ENCODE measurements around the gene GNAQ. TPM values are rescaled to one million over a fixed set of nuclear protein-coding genes. Genes with fewer than 3 reads are reported as not detected.

GNAQ gene
- total RNA-seq, 1 experiment from 2014 or later: 34.1 TPM

DNA sequence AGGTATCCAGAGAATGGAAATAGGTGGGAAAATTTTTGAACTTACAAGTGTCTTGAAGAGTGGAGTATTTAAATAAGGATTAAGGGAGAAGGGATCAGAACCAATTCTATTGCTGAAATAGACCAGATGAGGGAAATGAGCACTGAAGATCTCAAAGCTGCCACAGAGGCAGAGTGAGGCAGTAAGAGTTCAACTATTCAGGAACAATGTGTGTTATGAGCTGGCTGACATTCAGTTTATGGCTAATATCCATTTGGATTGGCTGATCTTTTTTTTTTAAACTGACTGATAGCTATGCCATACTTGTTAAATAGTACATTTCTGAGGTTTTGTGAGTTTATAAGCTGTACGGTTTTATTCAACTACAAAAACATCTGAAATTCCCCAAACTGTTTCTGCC is 288.2 kb downstream of the GNAQ start:
- Mint-ChIP-seq H3K27me3 (ENCODE audit: unreplicated experiment) (no peaks in the 10 kb centered on the region), H3K36me3 (ENCODE audit: insufficient read depth, unreplicated experiment) (no peaks in the 10 kb centered on the region), H3K4me1 (ENCODE audit: low read depth, unreplicated experiment) (no peaks in the 10 kb centered on the region), H3K27ac (ENCODE audit: unreplicated experiment) (no peak overlapping the region), H3K4me3 (ENCODE audit: low read depth, unreplicated experiment) (no peak overlapping the region), H3K9me3 (ENCODE audit: low read depth, unreplicated experiment) (no peaks in the 10 kb centered on the region)
- DNase-seq: no peak
- TF ChIP-seq, protein P1, sequence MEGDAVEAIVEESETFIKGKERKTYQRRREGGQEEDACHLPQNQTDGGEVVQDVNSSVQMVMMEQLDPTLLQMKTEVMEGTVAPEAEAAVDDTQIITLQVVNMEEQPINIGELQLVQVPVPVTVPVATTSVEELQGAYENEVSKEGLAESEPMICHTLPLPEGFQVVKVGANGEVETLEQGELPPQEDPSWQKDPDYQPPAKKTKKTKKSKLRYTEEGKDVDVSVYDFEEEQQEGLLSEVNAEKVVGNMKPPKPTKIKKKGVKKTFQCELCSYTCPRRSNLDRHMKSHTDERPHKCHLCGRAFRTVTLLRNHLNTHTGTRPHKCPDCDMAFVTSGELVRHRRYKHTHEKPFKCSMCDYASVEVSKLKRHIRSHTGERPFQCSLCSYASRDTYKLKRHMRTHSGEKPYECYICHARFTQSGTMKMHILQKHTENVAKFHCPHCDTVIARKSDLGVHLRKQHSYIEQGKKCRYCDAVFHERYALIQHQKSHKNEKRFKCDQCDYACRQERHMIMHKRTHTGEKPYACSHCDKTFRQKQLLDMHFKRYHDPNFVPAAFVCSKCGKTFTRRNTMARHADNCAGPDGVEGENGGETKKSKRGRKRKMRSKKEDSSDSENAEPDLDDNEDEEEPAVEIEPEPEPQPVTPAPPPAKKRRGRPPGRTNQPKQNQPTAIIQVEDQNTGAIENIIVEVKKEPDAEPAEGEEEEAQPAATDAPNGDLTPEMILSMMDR (IDR thresholded peaks at IDR 0.05; ENCODE audit: unreplicated experiment): no peak
- intact Hi-C loops (cut with micrococcal nuclease; ENCODE audit: unreplicated experiment): no loop called here
- no TSS peak for BruUV-seq (replicated peaks)
- CTCF ChIA-PET: no interaction called here

DNA sequence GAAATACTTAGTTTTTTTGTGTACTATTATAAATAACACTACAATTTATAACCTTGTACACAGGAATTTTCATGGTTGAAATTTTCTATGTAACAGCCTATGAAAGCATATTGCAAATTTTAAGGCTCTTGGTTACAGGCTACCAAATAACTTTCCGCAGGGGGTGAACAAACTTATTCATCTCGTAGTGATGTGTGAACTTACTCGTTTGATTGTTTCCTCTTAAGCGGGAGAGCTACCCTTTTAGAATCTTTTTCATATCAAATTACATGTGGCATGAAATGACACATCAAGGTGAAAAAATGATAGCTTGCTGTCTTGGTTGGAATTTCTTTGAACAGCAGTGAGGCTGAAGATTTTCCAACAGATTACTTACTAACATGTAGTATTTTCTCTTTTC is 292.7 kb downstream of the GNAQ start:
- TF ChIP-seq, protein P1 (IDR thresholded peaks at IDR 0.05; ENCODE audit: unreplicated experiment): no peak
- CTCF ChIA-PET: no interaction called here
- Mint-ChIP-seq H3K36me3 (ENCODE audit: insufficient read depth, unreplicated experiment) (no peaks in the 10 kb centered on the region), H3K4me1 (ENCODE audit: low read depth, unreplicated experiment) (no peaks in the 10 kb centered on the region), H3K4me3 (ENCODE audit: low read depth, unreplicated experiment) (no peak overlapping the region), H3K27me3 (ENCODE audit: unreplicated experiment) (no peaks in the 10 kb centered on the region), H3K27ac (ENCODE audit: unreplicated experiment) (no peak overlapping the region), H3K9me3 (ENCODE audit: low read depth, unreplicated experiment) (no peaks in the 10 kb centered on the region)
- no peak for DNase-seq
- intact Hi-C loops (cut with micrococcal nuclease; ENCODE audit: unreplicated experiment): no loop called here
- BruUV-seq (replicated peaks): no TSS peak

GRCh38 chr9:77735494-77735893 is 296.1 kb downstream of the GNAQ start:
- no peak overlapping the region for H3K27ac Mint-ChIP-seq (ENCODE audit: unreplicated experiment)
- H3K9me3 Mint-ChIP-seq (ENCODE audit: low read depth, unreplicated experiment): no peaks in the 10 kb centered on the region
- intact Hi-C loops (cut with micrococcal nuclease; ENCODE audit: unreplicated experiment): no loop called here
- DNase-seq: no peak
- no TSS peak for BruUV-seq (replicated peaks)
- no peaks in the 10 kb centered on the region for H3K36me3 Mint-ChIP-seq (ENCODE audit: insufficient read depth, unreplicated experiment)
- no peaks in the 10 kb centered on the region for H3K4me1 Mint-ChIP-seq (ENCODE audit: low read depth, unreplicated experiment)
- TF ChIP-seq, protein P1 (IDR thresholded peaks at IDR 0.05; ENCODE audit: unreplicated experiment): no peak
- CTCF ChIA-PET: no interaction called here
- no peak overlapping the region for H3K4me3 Mint-ChIP-seq (ENCODE audit: low read depth, unreplicated experiment)
- H3K27me3 Mint-ChIP-seq (ENCODE audit: unreplicated experiment): no peaks in the 10 kb centered on the region

- CTCF ChIA-PET: no interaction called here
- H3K4me1 Mint-ChIP-seq (ENCODE audit: low read depth, unreplicated experiment): no peaks in the 10 kb centered on the region
- H3K4me3 Mint-ChIP-seq (ENCODE audit: low read depth, unreplicated experiment): no peak overlapping the region
- no peak overlapping the region for H3K27ac Mint-ChIP-seq (ENCODE audit: unreplicated experiment)
- no peaks in the 10 kb centered on the region for H3K9me3 Mint-ChIP-seq (ENCODE audit: low read depth, unreplicated experiment)
- intact Hi-C loops (cut with micrococcal nuclease; ENCODE audit: unreplicated experiment): no loop called here
- BruUV-seq (replicated peaks): no TSS peak
- no peaks in the 10 kb centered on the region for H3K36me3 Mint-ChIP-seq (ENCODE audit: insufficient read depth, unreplicated experiment)
- H3K27me3 Mint-ChIP-seq (ENCODE audit: unreplicated experiment): no peaks in the 10 kb centered on the region
- TF ChIP-seq, protein P1 (IDR thresholded peaks at IDR 0.05; ENCODE audit: unreplicated experiment): no peak
- no peak for DNase-seq
These were observed 299.7 kb downstream of the GNAQ start for GRCh38 chr9:77731930-77732329.
